Body of pancreas (tissue), 4 donors: ENCODE results near the gene AP5B1.

Experiments
- CTCF ChIP-seq, 7 experiments: fragments of 450-650 bp in 4 of 7; fragments of 200-600 bp in 3 of 7; sonication (generic) in 3 of 7; IDR thresholded peaks; one replicate each; pipeline ENCODE4 v1.5.1; 2016 to 2019; ENCODE audit warnings: antibody characterized with exemption in 7 of 7
- POLR2A ChIP-seq, 3 donors: fragments of 450-650 bp; IDR thresholded peaks; one replicate each; pipeline ENCODE4 v1.6.1; 2016; ENCODE audit warnings: antibody characterized with exemption in 3 of 3, mild to moderate bottlenecking in 2 of 3

- TF ChIP-seq CTCF (IDR thresholded peaks at IDR 0.05) (no peak), POLR2A (IDR thresholded peaks at IDR 0.05) (no peak)
These were observed 8.0 kb upstream of the AP5B1 start for GRCh38 chr11:65788821-65789220.
